ENCODE results near the gene RNF157.

The RNF157 gene

GRCh38 chr17:76145231-76146052, 94.9 kb downstream of the RNF157 start:
- DNase-seq, result no peak

GRCh38 chr17:76142585-76143041, 97.7 kb downstream of the RNF157 start:
- DNase-seq, result no peak

GRCh38 chr17:76142039-76142584, 98.2 kb downstream of the RNF157 start:
- no peak for DNase-seq

GRCh38 chr17:76141212-76142038, 98.9 kb downstream of the RNF157 start, which contains the start of gene FOXJ1:
Gene FOXJ1 (minus strand): TSS chr17:76141245. CDS start chr17:76140395, 850 bp downstream.
- peak in 55 of 56 donors; percentile 24 to 94 (median 82) for DNase-seq

- DNase-seq, result no peak
Observed at GRCh38 chr17:76140661-76141211, 99.6 kb downstream of the RNF157 start.

GRCh38 chr17:76139801-76140660, 100.3 kb downstream of the RNF157 start:
- peak in 1 of 56 donors; percentile 51 for DNase-seq

GRCh38 chr17:76138896-76139752, 101.2 kb downstream of the RNF157 start:
- no peak for DNase-seq

- peak in 52 of 56 donors; percentile 13 to 89 (median 59) for DNase-seq
Observed at GRCh38 chr17:76138234-76138895, 101.9 kb downstream of the RNF157 start.

- DNase-seq, result peak in 1 of 56 donors; percentile 44
Observed at GRCh38 chr17:76137351-76138233, 102.7 kb downstream of the RNF157 start.

GRCh38 chr17:76137001-76137350, 103.3 kb downstream of the RNF157 start:
- DNase-seq, result no peak

GRCh38 chr17:76136276-76137000, 103.9 kb downstream of the RNF157 start:
- no peak for DNase-seq

GRCh38 chr17:76135810-76136188, 104.5 kb downstream of the RNF157 start:
- no peak for DNase-seq

- DNase-seq, result no peak
Observed at GRCh38 chr17:76134911-76135809, 105.1 kb downstream of the RNF157 start.

GRCh38 chr17:76132574-76133338, 107.5 kb downstream of the RNF157 start:
- DNase-seq, result no peak
